Heart right ventricle (tissue), 16 donors: ENCODE results near the gene GREB1L. TPM values are rescaled to one million over a fixed set of nuclear protein-coding genes. Genes with fewer than 3 reads are reported as not detected.

Experiments
- ATAC-seq, 8 donors: fragments of 200-7000 bp; cut with Tn5 transposase; one replicate each; pipeline ENCODE4 v1.9.1; 2020; ENCODE audit warnings: mild to moderate bottlenecking in 8 of 8, moderate library complexity in 8 of 8, moderate number of reproducible peaks in 1 of 8
- DNase-seq, 2 donors: peaks; one replicate each; pipeline ENCODE4 v3.0.0-alpha.2; 2020
- H3K27ac ChIP-seq, 10 donors: fragments of 200-600 bp; sonication (generic) in 2 of 10; one replicate each; pipeline versions ENCODE4 v1.5.0 to v1.8.0; 2020 to 2022; ENCODE audit warnings: mild to moderate bottlenecking in 3 of 10
- H3K27me3 ChIP-seq, 7 donors: fragments of 200-600 bp; one replicate each; pipeline ENCODE4 v1.8.0; 2021 to 2022; ENCODE audit warnings: mild to moderate bottlenecking in 2 of 7
- H3K36me3 ChIP-seq, 9 donors: fragments of 200-600 bp; sonication (generic) in 1 of 9; one replicate each; pipeline versions ENCODE4 v1.5.0 to v1.8.0; 2020 to 2022; ENCODE audit warnings: mild to moderate bottlenecking in 2 of 9
- H3K4me1 ChIP-seq, 9 donors: fragments of 200-600 bp; sonication (generic) in 1 of 9; one replicate each; pipeline versions ENCODE4 v1.5.0 to v1.8.0; 2020 to 2022; ENCODE audit warnings: mild to moderate bottlenecking in 4 of 9
- H3K4me3 ChIP-seq, 10 donors: fragments of 200-600 bp; sonication (generic) in 2 of 10; one replicate each; pipeline versions ENCODE4 v1.5.0 to v1.8.0; 2020 to 2022; ENCODE audit warnings: mild to moderate bottlenecking in 7 of 10, moderate library complexity in 2 of 10
- H3K9me3 ChIP-seq, 11 donors: fragments of 200-600 bp in 10 of 11; sonication (generic) in 2 of 11; one replicate each; pipeline versions ENCODE4 v1.5.0 to v1.8.0; 2013 to 2022; ENCODE audit warnings: mild to moderate bottlenecking in 2 of 11, control low read depth in 1 of 11, moderate library complexity in 1 of 11
- CTCF ChIP-seq, 9 donors: fragments of 200-600 bp; sonication (generic) in 2 of 9; IDR thresholded peaks; one replicate each; pipeline versions ENCODE4 v1.5.0 to v1.8.0; 2021 to 2022; ENCODE audit warnings: antibody characterized with exemption in 9 of 9, mild to moderate bottlenecking in 5 of 9, moderate library complexity in 1 of 9
- WGBS, 2 donors: extraction: QIAGEN DNeasy Blood & Tissue Kit; methylation state at CpG; one replicate each; pipeline ENCODE4 v1.1.7; 2013; ENCODE audit warnings: inconsistent platforms in 1 of 2; 5-methylcytosine and 5-hydroxymethylcytosine counted together
- intact Hi-C, 10 donors: fragments of 100-400 bp; cut with DNase I; formaldehyde crosslinking; loops; one replicate each; pipeline versions ENCODE4 v1.11.1 to v1.14.2; 2022
- polyA plus RNA-seq, 2 donors: library from polyadenylated mRNA; stranded (reverse); fragments of 200-250 nt; gene quantifications; one replicate each; pipeline ENCODE4 v1.2.3, GENCODE V29; 2013
- total RNA-seq, 10 donors: library from RNA; stranded (reverse); fragmentation: NEBNext Ultra II Directional in 3 of 10; extraction: Animal tissue kit (Norgen Biotek cat#: 25700) in 3 of 10; gene quantifications; one replicate each; pipeline versions ENCODE4 v1.2.1 to v1.2.4, GENCODE V29; 2021 to 2023
- donor health status: Arrhythmogenic right ventricular cardiomyopathy.
- donor health status: ischemic (EF 13 %, LVEDD 7.1; RV severe dilation, severe dysfunction).
- donor health status: healthy with polysubstance abuse.
- donor health status: DM: no; HTN: yes; CAD: no.
- donor health status: DM: no; HTN: no; CAD: no.
- donor health status: ischemic (EF 25% LVEDD 6.9; RV normal size, moderate dysfunction).
- donor health status: ischemic (EF 25% LVEDD 5.7; RV mildly dilated, moderate dysfunction).
- donor health status: healthy.
- donor health status: DM: yes; HTN: yes; CAD: no.
- donor health status: Ischemic cardiomyopathy.
- donor health status: ischemic (EF 35%, LVEDD 5.7; RV mildly dilated, moderate dysfunction).
- donor health status: nonischemic (EF 11% LVEDD 7.7; RV severe dilation, severe dysfunction).
- donor health status: DM: yes; HTN: yes; CAD: no.
- donor health status: PGD.
- donor health status: ischemic (EF 29% LVEDD 5.4; RV normal size, mild dysfunction).
- donor health status: nonischemic (EF 23%, LVEDD 6.1; RV moderate dilation, normal function).

The GREB1L gene
- total and polyA plus RNA-seq, 12 donors, result 0.54 to 14.3 (median 10.9) TPM

GRCh38 chr18:21433436-21433835 is 191.4 kb downstream of the GREB1L start:
- no peak overlapping the region for H3K4me3 ChIP-seq
- 53 to 78% methylated on average over 1 of the region's 1 CpG for WGBS, 2 donors
- TF ChIP-seq CTCF (IDR thresholded peaks at IDR 0.05), result no peak
- H3K9me3 ChIP-seq, result no peaks in the 10 kb centered on the region
- no peak overlapping the region for H3K27ac ChIP-seq
- no peaks in the 10 kb centered on the region for H3K36me3 ChIP-seq
- no peaks in the 10 kb centered on the region for H3K27me3 ChIP-seq
- DNase-seq, result no peak
- H3K4me1 ChIP-seq, result no peaks in the 10 kb centered on the region
- intact Hi-C loops, result no loop called here
- no peak for ATAC-seq

- Histone ChIP-seq H3K9me3 (no peaks in the 10 kb centered on the region), H3K4me1 (no peaks in the 10 kb centered on the region), H3K36me3 (no peaks in the 10 kb centered on the region), H3K27me3 (no peaks in the 10 kb centered on the region), H3K4me3 (no peak overlapping the region), H3K27ac (no peak overlapping the region)
- intact Hi-C loops, result no loop called here
- no peak for TF ChIP-seq CTCF (IDR thresholded peaks at IDR 0.05)
- DNase-seq, result no peak
- no peak for ATAC-seq
- 58 to 67% methylated on average over 4 of the region's 4 CpGs for WGBS, 2 donors
These were observed 197.4 kb downstream of the GREB1L start for GRCh38 chr18:21439431-21439846.

- DNase-seq, result no peak
- no peak for ATAC-seq
- no peak overlapping the region for H3K4me3 ChIP-seq
- WGBS, 2 donors, result 87 to 89% methylated on average over 3 of the region's 3 CpGs
- no peaks in the 10 kb centered on the region for H3K4me1 ChIP-seq
- intact Hi-C loops, result loop anchor here in 7 of 10 donors (2.0 to 10.0 kb wide), 6 partner anchors 197 to 249 kb away; partner anchors contain the start of gene GREB1L (in 5 of the 7)
- no peak overlapping the region for H3K27ac ChIP-seq
- H3K9me3 ChIP-seq, result no peaks in the 10 kb centered on the region
- H3K27me3 ChIP-seq, result no peaks in the 10 kb centered on the region
- H3K36me3 ChIP-seq, result no peaks in the 10 kb centered on the region
- no peak for TF ChIP-seq CTCF (IDR thresholded peaks at IDR 0.05)
These were observed 199.6 kb downstream of the GREB1L start for GRCh38 chr18:21441670-21442069.

GRCh38 chr18:21443776-21444464 is 201.9 kb downstream of the GREB1L start:
- WGBS, 2 donors, result 70 to 72% methylated on average over 9 of the region's 9 CpGs
- DNase-seq, result no peak
- H3K4me3 ChIP-seq, result no peak overlapping the region
- no peaks in the 10 kb centered on the region for H3K36me3 ChIP-seq
- no peaks in the 10 kb centered on the region for H3K27me3 ChIP-seq
- H3K4me1 ChIP-seq, result peaks cover 0 to under 1% (median 0%) of the 10 kb centered on the region in 9 donors
- H3K27ac ChIP-seq, result no peak overlapping the region
- H3K9me3 ChIP-seq, result no peaks in the 10 kb centered on the region
- TF ChIP-seq CTCF (IDR thresholded peaks at IDR 0.05), result no peak
- ATAC-seq, result no peak
- intact Hi-C loops, result loop anchor here (1.0 to 10.0 kb wide), 9 partner anchors 199 to 252 kb away; partner anchors contain the start of gene GREB1L (in 6 of the 10)
